HTERT RPE-1 (cell line): ENCODE data around the gene PAPLN.
"Not testable (repeated sequence)": the region's sequence is repeated elsewhere in the genome, so short reads cannot be mapped to it uniquely, and the experiment has no call there.

Source experiments
- in situ Hi-C: fragments of 300-500 bp; cut with MboI; formaldehyde crosslinking; loops from 4 replicates; pipeline ENCODE4 v1.14.3; 2020; ENCODE audit warnings: low sequenced_read_pairs

The PAPLN gene

GRCh38 chr14:73283608-73284379 is 46.5 kb downstream of the PAPLN start:
- in situ Hi-C loops, result loop anchor here (25.0 kb wide), 1 partner anchor 179 kb away; the partner anchor contains the start of gene NUMB

- in situ Hi-C loops, result loop anchor here (25.0 kb wide), 1 partner anchor 176 kb away; the partner anchor contains the start of gene NUMB
Observed at GRCh38 chr14:73285979-73286378, 48.7 kb downstream of the PAPLN start.

GRCh38 chr14:73286598-73286997 is 49.3 kb downstream of the PAPLN start:
- in situ Hi-C loops, result loop anchor here (25.0 kb wide), 1 partner anchor 176 kb away; the partner anchor contains the start of gene NUMB

GRCh38 chr14:73287071-73287470 is 49.8 kb downstream of the PAPLN start:
- in situ Hi-C loops, result loop anchor here (25.0 kb wide), 1 partner anchor 175 kb away; the partner anchor contains the start of gene NUMB

- in situ Hi-C loops, result loop anchor here (25.0 kb wide), 1 partner anchor 173 kb away; the partner anchor contains the start of gene NUMB
Observed at GRCh38 chr14:73289308-73289707, 52.0 kb downstream of the PAPLN start.

GRCh38 chr14:73289729-73290128 is 52.4 kb downstream of the PAPLN start:
- in situ Hi-C loops, result loop anchor here (25.0 kb wide), 1 partner anchor 173 kb away; the partner anchor contains the start of gene NUMB

- in situ Hi-C loops, result loop anchor here (25.0 kb wide), 1 partner anchor 172 kb away; the partner anchor contains the start of gene NUMB
Observed at GRCh38 chr14:73290279-73290678, 53.0 kb downstream of the PAPLN start.

- in situ Hi-C loops, result loop anchor here (25.0 kb wide), 1 partner anchor 168 kb away; the partner anchor contains the start of gene NUMB
Observed at GRCh38 chr14:73293782-73294781, 56.8 kb downstream of the PAPLN start.

- in situ Hi-C loops, result loop anchor here (25.0 kb wide), 1 partner anchor 167 kb away; the partner anchor contains the start of gene NUMB
Observed at GRCh38 chr14:73295198-73295796, 58.0 kb downstream of the PAPLN start.

GRCh38 chr14:73305499-73305898 is 68.2 kb downstream of the PAPLN start:
- in situ Hi-C loops, result no loop called here

- in situ Hi-C loops, result no loop called here
Observed at GRCh38 chr14:73307261-73307660, 70.0 kb downstream of the PAPLN start.

- in situ Hi-C loops, result not testable (repeated sequence)
Observed at GRCh38 chr14:73309207-73309606, 71.9 kb downstream of the PAPLN start.

- in situ Hi-C loops, result no loop called here
Observed at GRCh38 chr14:73311708-73312030, 74.4 kb downstream of the PAPLN start.

- in situ Hi-C loops, result no loop called here
Observed at GRCh38 chr14:73312687-73313086, 75.4 kb downstream of the PAPLN start.

- in situ Hi-C loops, result no loop called here
Observed at GRCh38 chr14:73313151-73313550, 75.8 kb downstream of the PAPLN start.

- in situ Hi-C loops, result no loop called here
Observed at GRCh38 chr14:73323896-73324399, 86.6 kb downstream of the PAPLN start.
